GOT3 (cell line): ENCODE measurements around the gene NES.
"Not testable (repeated sequence)": the region's sequence is repeated elsewhere in the genome, so short reads cannot be mapped to it uniquely, and the experiment has no call there.

Source experiments
- DNase-seq: peaks from one replicate; lab custom pipeline; 2025; ENCODE audit warnings: mixed read lengths; lab: John Stamatoyannopoulos, UW

Gene NES

DNA sequence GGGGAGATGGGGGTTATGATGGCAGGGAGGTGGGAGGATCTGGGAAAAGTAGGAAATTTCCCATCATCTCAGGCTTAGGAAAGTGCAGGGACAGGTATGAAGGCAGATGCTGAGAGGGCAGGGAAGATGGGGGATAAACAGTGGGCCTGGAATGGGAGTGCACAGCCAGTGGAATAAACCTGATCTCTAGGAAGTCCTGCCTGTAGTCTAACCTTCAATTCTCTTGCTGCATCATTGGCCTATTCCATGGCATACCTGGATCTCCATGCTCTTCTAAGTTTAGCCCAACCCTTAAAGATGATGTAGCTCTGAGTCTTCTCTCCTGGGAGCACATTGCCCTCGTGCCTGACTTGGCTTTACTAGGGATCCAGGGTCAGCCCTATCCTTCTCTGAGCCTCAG is 32.6 kb downstream of the NES start:
- DNase-seq, result no peak

DNA sequence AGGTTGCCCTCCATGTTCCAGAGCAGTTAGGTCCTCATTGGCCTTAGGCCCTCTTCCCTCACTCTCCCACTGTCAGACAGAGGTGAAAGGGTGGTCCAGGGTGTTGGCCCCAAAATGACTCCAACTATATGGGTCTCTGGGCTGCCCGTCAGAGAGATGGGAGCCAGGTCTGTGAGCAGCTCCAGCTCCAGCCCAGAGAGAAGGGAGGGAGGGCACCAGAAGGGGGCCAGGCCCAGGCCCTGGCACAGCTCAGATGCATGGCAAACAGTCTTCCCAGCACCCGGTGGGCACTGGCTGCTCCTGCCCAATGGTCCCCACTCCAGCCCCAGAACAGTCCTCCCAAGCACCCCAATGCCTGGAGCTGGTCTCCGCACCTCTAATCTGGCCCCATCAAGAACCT is 33.1 kb downstream of the NES start:
- no peak for DNase-seq

DNA sequence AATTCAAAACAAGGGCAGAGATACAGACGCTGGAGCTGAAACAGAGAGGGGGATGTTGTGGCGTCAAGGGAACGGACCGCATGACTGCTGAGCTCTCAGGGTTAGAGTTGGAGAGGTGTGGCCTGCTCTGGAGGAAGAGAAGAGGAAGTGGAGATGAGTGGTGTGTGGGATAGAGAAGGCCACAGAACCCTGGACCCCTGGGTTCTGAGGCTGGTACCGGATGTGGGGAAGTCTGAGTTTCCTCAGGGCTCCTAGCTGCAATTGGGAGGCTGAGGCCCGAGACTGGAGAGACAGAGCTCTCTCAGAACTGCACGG is 33.5 kb downstream of the NES start:
- no peak for DNase-seq

DNA sequence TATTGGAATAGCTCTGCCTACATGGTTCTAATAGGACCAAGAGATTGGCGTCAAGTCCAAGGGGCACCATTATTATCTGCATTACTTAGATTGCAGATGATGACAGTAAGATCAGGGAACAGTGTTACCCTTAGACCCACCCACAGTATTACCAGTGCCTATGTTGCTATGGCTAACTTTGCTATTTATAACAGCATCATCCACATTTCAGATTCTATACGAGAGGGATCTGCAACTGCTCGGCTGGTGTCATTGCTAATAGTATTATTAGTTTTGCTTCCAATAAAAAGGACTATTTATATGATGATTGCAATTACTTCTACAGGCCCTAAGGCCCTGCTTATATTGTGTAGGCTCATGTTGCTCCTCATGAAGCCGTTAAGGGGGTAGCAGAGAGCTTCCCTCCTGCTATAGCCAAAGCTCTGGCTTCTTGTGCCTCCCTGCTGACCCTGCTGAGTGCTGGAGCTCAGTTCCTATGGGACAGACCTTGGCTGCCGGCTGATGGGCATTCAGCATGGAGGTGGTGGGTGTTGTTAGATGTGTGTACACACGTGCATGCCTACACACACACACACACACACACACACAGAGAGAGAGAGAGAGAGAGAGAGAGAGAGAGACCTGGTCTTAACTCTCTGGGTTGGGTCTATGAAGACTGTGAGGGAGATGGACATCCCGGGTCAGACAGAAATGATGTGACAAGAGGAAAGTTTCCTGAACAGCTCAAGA is 34.0 kb downstream of the NES start:
- DNase-seq, result no peak

DNA sequence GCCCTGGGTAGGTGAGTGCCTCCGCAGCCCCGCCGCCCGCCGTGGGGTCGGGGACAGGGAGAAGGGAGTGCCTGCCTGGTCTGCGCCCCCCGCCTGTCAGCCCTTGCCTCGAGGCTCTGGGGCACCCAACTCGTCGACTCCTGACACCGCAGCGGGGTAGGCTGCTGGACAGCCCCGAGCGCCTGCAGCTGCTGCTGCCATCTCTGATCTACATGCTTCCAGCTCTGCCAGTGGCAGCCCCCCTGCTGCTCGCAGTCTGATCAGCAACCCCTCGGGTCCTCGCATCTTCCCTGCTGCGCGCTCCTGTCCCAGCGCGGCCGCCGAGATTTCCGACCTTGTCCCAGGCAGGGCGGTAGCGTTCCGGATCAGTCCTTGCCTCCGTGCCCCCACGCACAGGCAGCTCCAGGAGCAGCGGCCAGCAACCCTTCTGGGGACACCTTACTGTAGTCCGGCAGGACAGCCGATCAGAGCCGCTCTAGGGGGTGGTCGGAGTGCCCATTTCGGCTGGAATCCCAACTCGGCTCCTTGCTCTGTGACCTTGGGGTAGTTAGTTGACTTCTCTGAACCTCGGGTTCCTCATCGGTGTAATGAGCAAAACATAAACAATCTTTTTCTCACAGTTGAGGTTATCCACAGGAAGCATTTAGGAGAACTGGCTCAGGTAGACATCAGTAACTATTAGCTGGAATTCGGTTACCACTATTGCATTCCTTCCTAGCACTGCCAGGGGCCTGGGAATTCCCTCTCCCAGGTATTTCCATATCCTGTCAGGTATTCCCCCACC is 34.8 kb downstream of the NES start:
- no peak for DNase-seq

DNA sequence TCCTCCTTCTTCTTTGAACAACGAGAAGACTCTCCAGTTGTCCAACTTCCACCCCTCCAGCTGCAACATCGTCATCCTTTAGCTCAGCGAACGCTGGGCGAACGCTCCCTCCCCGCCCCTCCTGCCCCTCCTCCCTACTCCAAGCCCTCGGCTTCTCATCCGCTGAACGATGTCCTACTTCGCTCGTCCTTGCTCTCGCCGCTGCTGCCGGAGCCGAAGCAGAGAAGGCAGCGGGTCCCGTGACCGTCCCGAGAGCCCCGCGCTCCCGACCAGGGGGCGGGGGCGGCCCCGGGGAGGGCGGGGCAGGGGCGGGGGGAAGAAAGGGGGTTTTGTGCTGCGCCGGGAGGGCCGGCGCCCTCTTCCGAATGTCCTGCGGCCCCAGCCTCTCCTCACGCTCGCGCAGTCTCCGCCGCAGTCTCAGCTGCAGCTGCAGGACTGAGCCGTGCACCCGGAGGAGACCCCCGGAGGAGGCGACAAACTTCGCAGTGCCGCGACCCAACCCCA is 35.4 kb downstream of the NES start, which contains the start of gene BCAN:
Gene BCAN, plus strand, starts transcription at position 357 of the 504 bp plus-strand sequence. CDS start 3,938 bp downstream, outside the sequence.
- DNase-seq, result no peak

DNA sequence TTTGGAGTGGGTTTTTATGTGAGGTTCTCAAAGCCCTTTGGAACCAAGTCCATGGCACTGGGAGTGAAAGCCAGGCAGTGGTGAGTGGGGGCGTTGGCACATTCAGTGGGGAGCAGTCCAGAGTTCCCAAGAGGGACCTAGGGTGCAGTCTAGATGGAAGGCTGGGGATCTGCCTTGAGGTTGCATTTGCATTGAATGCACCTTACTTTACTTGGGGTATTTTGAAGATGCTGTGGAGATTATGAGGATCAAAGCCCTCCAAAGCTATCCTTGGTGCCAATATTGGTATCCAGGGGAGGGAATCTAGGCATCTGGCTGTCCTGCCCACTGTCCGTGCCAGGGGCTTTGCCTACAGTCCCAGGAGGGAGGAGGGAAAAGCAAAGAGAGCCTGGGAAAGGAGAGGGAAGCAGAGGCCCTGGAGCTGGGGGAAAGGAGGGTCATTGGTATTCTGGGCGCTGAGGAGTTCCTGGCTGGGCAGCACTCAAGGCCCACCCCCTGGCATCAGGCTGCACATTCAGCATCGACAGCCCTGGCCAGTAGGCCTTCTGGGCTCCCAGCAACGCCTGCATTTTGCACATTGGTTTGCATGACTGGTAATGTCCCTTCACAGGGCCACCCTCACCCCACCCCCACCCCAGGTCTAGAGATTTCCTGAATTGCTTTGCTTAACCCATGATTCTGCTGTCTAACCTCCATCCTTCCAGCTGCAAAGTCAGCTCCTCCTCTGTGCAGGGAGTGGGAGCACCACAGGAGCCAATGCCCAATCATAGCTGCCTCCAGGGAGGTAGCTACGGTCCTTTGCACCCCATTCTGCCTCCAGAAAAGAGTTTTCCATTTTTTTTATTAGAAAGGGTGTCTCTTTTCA is 36.1 kb downstream of the NES start:
- no peak for DNase-seq

DNA sequence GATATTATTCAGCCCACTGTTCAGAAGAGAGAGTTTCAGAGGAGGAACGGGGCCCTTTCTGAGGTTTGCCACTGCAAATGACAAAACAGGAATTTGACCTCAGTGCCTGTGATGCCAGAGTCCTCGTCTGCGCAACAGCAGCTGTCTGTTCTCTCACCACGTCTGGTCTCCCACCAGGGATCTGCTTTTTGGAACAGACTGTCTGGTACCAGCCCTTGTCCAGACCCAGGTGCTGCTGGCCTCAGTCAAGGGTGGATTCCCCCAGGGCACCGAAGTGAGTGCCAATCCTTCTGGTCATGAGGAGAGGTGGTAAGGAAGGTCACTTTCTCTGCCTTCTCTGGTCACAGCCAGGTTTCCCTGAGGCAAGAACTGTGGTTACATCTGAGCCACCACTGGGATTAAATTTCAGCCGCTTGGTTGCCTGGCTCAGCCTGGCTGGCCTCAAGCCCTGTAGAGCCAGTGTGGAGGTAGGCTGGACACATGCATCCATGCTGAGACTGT is 37.6 kb downstream of the NES start:
- DNase-seq, result no peak

DNA sequence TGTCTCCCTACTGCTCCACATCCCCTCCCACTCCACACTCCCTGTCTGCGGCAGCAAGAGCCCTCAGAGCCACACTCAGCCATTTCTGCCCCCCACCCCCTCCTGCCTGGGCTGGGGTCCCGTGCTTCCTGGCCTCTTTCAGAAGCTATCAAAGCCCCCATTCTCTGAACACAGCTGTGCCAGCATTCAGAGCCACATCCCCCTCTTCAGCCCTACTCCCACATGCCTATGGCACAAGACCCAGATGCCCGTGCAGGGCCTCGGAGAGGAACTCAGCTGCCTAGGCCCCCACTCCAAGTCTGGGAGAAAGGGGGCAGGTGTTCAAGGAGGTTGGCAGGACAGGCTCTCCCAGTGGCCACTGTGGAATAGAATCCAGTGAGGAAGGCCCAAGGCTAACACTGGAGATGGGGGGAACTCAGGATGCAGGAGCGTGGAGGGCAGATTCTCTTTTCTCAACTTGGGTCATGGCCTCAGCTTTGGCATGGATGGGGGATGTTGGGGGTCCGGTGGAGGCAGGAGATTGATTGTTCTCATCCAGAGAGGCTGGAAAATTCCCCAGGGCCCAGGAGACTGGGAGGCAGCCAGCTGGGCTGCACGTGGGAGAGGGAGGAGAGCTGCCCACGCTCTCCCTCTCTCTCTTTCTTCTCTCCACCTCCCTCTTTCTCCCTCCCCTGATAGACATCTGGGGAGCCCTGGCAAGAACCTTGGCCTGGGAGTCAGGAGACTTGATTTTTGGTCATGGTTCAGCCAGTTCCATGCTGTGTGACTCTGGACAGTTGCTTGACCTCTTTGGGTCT is 38.8 kb downstream of the NES start:
- no peak for DNase-seq

DNA sequence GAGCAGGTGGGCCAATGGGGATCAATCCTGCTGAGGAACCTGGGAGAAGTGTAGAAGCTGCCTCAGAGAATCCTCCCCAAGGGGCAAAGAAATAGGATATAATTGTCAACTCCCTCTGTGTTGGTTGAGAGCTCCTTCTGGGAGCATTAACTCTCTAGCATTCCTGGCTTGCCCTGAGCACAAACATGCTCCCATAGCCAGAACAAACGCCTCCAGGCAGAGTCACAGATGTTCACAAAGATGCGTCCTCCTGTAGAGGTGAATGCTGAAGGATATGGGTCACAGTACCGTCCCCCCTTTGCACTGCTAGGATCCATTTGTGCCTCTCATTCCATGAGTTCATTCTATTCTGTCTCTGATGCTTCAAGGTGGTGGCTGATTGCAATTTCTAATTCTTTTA is 44.9 kb downstream of the NES start:
- DNase-seq, result no peak

DNA sequence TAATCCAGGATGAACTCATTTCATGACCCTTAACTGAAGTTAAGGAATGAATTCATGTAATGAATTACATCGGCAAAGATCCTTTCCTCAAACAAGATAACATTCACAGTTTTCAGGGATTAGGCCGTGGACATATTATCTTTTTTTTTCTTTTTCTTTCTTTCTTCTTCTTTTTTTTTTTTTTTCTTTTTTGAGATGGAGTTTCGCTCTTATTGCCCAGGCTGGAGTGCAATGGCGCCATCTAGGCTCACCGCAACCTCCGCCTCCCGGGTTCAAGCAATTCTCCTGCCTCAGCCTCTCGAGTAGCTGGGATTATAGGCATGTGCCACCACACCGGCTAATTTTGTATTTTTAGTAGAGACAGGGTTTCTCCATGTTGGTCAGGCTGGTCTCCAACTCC is 46.1 kb downstream of the NES start:
- not testable (repeated sequence) for DNase-seq

DNA sequence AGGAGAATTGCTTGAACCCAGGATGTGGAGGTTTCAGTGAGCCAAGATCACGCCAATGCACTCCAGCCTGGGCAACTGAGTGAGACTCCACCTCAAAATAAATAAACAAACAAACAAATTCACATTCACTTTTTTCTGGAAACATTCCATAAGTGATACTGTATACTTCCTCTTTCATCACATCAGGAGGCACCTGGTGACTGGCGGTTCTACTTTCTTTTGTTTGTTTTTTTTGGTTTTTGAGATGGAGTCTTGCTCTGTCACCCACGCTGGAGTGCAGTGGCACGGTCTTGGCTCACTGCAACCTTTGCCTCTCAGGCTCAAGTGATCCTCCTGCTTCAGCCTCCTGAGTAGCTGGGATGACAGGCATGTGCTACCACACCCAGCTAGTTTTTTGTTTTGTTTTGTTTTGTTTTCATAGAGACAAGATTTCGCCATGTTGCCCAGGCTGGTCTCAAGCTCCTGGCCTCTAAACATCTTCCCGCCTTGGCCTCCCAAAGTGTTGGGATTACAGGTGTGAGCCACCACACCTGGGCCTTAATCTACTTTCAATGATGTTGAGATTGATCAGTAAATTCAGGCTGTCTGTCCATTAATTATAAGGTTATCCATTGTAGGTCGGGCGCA is 47.3 kb downstream of the NES start:
- DNase-seq, result no peak

DNA sequence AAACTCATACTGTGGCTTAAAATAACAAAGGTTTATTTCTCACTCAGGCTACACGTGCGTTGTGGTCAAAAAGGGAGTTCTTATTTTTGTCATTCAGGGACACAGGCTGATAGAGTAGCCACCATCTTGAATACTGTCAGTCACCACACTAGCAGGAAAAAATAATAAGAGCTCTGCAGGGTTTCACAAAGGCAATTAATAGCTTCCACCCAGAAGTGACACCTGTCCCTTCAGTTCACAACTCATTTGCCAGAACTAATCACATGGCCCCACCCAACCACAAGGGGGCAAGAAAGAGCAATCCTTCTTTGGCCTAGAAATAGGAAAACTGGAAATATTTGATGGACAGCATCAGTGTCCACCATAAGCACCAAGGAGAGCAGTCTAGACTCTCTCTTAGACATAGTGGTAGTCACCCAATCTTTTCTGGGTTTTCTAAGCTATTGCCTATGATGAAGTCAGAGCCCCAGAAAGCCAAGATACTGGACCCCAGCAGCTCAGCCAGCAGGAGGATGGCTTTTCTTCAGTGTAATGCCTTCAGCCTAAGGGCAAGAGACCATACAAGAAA is 49.8 kb downstream of the NES start:
- DNase-seq, result no peak

DNA sequence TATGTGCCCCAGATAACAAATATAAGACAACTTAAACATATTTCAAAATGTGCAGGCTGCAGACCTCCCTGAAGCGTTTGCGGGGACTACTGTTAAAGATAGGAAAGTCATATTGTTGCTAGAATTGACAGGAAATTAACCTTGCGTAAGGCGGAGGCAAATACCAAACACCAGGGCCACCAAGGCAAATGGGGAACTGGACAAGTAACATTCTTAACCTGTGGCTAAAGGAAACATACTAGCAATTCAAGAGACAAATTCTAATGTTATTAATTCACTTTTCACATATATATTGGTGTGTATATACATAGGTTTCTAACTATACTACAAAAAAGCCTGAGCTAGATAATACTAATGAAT is 51.1 kb downstream of the NES start:
- no peak for DNase-seq

DNA sequence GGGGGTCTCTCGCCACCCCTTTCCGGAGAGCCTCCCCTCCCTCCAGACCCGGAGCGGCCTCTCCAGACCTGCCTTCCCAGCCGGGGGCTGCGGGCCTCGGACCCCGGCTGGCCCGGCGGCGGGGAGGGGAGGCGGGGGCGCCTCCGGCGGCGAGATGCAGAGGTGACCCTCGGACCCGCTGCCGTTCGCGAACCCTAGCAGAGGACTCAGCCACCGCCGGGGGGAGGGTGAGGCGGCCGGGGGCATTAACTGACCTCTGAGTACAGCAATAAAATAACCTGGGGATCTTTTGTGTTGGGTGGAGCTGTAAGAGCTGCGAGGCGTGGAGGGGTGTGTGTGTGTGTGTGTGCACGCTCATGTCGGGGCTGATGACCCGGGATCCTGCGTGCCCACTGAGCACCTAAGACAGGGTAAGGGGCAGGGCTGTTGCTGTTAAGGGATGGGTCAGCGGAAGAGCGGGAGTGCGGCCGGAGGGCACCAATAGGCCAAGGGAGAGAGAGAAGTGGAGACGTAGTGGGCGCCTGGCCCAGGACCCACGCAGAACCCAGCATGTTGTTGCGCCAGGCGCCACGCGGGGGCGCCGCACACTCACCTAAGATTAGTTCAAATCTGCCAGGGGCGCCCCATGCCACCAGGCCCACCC is 51.6 kb downstream of the NES start:
- DNase-seq, result no peak

DNA sequence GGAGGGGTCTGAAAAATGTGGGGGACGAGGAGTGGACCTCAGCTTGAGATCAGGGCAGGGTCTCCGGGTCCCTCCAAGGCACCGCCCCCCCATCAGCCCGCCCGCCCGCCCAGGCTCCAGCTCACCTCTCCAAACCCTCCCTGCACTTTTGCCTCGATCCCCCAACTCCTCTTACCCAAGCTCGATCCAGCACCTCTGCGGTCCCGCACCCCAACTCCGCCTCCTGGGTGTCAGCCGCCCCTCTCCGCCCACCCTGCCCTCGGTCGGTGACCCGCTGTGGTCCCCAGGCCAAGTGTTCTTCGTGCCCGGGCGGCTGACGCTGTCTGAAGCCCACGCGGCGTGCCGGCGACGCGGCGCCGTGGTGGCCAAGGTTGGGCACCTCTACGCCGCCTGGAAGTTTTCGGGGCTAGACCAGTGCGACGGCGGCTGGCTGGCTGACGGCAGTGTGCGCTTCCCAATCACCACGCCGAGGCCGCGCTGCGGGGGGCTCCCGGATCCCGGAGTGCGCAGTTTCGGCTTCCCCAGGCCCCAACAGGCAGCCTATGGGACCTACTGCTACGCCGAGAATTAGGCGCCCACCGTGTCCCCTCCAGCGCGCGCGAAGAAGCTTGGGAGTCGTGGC is 52.3 kb downstream of the NES start:
- no peak for DNase-seq

DNA sequence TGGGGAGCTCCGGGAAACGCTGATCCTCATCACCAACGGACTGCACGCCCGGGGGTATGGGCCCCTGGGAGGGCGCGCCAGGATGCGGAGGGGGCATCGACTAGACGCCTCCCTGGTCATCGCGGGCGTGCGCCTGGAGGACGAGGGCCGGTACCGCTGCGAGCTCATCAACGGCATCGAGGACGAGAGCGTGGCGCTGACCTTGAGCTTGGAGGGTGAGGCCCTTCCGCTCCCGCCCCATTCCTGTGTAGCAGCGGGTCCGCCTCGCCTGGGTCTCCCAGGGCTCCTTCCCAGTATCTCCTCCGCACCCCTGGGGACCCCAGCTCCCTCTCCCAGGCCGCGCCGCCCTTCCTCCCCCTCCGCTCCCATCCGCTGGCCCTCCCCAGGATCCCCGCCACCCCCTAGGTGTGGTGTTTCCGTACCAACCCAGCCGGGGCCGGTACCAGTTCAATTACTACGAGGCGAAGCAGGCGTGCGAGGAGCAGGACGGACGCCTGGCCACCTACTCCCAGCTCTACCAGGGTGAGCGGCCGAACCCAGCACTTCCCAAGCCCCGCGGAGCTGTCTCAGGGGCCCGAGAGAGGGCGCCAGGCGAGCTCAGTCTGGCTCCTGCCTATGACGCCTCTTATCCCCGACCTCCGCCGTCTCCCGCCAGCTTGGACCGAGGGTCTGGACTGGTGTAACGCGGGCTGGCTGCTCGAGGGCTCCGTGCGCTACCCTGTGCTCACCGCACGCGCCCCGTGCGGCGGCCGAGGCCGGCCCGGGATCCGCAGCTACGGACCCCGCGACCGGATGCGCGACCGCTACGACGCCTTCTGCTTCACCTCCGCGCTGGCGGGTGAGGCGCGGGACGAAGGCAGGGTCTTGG is 53.0 kb downstream of the NES start:
- DNase-seq, result no peak

DNA sequence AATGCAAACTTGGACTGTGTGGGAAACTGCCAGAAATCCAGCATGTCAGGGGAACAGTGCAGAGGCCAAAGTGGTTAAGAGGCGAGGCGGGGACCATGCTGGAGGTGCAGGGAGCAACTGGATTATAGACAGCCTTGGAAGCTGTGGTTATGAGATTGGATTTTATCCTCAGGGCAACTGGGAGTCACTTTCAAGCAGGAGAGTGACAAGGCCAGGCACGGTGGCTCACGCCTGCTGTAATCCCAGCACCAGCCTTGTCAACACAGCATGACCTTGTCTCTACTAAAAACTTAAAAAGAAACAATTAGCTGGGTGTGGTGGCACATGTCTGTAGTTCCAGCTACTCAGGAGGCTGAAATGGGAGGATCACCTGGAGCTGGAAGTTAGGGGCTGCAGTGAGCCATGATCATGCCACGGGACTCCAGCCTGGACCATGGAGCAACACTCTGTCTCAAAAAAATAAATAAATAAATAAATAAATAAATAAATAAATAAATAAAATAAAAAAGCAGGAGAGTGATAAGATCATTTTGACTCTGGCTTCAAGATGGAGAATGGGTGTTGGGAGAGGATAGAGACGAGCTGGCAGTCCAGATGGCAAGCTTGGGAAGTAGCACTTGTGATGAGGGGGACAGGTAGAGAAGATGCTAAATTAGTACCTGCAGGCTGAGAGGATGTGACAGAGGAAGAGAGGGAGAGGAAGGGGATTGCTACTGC is 54.5 kb downstream of the NES start:
- no peak for DNase-seq
